ENCODE data around the gene CCL27. TPM values are rescaled to one million over a fixed set of nuclear protein-coding genes. Genes with fewer than 3 reads are reported as not detected.
"Not testable (repeated sequence)": the region's sequence is repeated elsewhere in the genome, so short reads cannot be mapped to it uniquely, and the experiment has no call there.

The CCL27 gene
- total RNA-seq, 2 experiments from 2014 or later, result 0.23 TPM; not detected in 1

GRCh38 chr9:34650816-34651215 is 11.6 kb downstream of the CCL27 start:
- peaks cover 25% of the 10 kb centered on the region for H3K36me3 Mint-ChIP-seq (ENCODE audit: low read depth)
- H3K27me3 Mint-ChIP-seq, result no peaks in the 10 kb centered on the region
- CTCF ChIA-PET, result interaction anchor here (0.7 to 10.8 kb wide), 4 partner anchors 13 to 202 kb away, joined by 3 to 131 read pairs (median 4); partner anchors contain the start of gene SIGMAR1
- intact Hi-C loops (cut with DNase I, micrococcal nuclease), result no loop called here
- H3K4me3 Mint-ChIP-seq, result no peak overlapping the region
- ATAC-seq (no peak), DNase-seq (no peak)
- POLR2A ChIA-PET, result interaction anchor here (0.7 kb wide), 1 partner anchor 14 kb away, joined by 3 read pairs; no protein-coding TSS in a partner anchor
- H3K9me3 Mint-ChIP-seq (ENCODE audit: low read depth), result no peaks in the 10 kb centered on the region
- peak overlapping the region; percentile 16 for H3K27ac Mint-ChIP-seq
- H3K4me1 Mint-ChIP-seq, result peaks cover 43% of the 10 kb centered on the region

- DNase-seq (no peak), ATAC-seq (no peak)
- Mint-ChIP-seq H3K4me3 (peak overlapping the region; percentile 4), H3K9me3 (ENCODE audit: low read depth) (no peaks in the 10 kb centered on the region), H3K4me1 (peaks cover 41% of the 10 kb centered on the region), H3K27me3 (no peaks in the 10 kb centered on the region), H3K36me3 (ENCODE audit: low read depth) (peaks cover 25% of the 10 kb centered on the region), H3K27ac (no peak overlapping the region)
- ChIA-PET POLR2A (interaction anchor here (1.2 kb wide), 1 partner anchor 11 kb away, joined by 3 read pairs; no protein-coding TSS in a partner anchor), CTCF (interaction anchor here (0.6 to 10.8 kb wide), 4 partner anchors 14 to 53 kb away, joined by 3 to 131 read pairs (median 5); partner anchors contain the start of gene SIGMAR1)
- intact Hi-C loops (cut with DNase I, micrococcal nuclease), result loop anchor here (5.0 kb wide), 2 partner anchors 36 to 339 kb away; partner anchors contain the start of genes DNAJB5 (in 1 of the 2) and RPP25L (in 1 of the 2)
Measured at GRCh38 chr9:34648673-34649072, 13.8 kb downstream of the CCL27 start.

DNA sequence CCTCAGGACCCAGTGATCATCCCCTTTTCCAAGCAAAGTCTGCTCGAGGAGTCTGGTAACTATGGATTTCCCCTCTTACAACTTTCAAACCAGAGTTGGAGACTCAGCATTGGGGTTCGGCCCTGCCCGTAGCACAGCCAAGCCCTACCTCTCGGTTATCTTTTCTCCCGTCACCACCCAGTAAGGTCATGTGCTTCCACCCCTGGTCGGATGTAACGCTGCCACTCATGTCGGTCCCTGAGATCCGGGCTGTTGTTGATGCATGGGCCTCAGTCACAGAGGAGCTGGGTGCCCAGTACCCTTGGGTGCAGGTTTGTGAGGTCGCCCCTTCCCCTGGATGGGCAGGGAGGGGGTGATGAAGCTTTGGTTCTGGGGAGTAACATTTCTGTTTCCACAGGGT is 14.8 kb downstream of the CCL27 start:
- peak overlapping the region; percentile 91 for H3K4me3 Mint-ChIP-seq
- ChIA-PET POLR2A (no interaction called here), CTCF (interaction anchor here (0.9 to 10.8 kb wide), 8 partner anchors 9 to 244 kb away, joined by 3 to 131 read pairs (median 5); partner anchors contain the start of genes CCL27 and SIGMAR1)
- peak; percentile 41 for DNase-seq
- no peak for ATAC-seq
- intact Hi-C loops (cut with DNase I, micrococcal nuclease), result loop anchor here (2.0 to 5.0 kb wide), 4 partner anchors 27 to 340 kb away; partner anchors contain the start of genes DCTN3 (in 1 of the 2), DNAJB5 (in 1 of the 2) and RPP25L (in 1 of the 2)
- peaks cover 35% of the 10 kb centered on the region for H3K4me1 Mint-ChIP-seq
- H3K27me3 Mint-ChIP-seq, result no peaks in the 10 kb centered on the region
- peak overlapping the region; percentile 89 for H3K27ac Mint-ChIP-seq
- H3K36me3 Mint-ChIP-seq (ENCODE audit: low read depth), result peaks cover 25% of the 10 kb centered on the region
- H3K9me3 Mint-ChIP-seq (ENCODE audit: low read depth), result no peaks in the 10 kb centered on the region

DNA sequence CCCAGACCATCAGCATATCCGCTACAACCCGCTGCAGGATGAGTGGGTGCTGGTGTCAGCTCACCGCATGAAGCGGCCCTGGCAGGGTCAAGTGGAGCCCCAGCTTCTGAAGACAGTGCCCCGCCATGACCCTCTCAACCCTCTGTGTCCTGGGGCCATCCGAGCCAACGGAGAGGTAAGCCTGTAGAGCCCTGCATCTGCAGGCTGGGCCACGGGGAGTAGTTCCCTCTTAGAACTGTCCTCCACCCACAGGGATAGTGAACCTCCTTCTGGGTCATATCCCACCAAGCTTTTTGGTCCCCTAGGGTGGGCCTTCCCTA is 15.4 kb downstream of the CCL27 start:
- Mint-ChIP-seq H3K4me3 (peak overlapping the region; percentile 91), H3K27ac (peak overlapping the region; percentile 89)
- intact Hi-C loops (cut with DNase I, micrococcal nuclease), result loop anchor here (2.0 to 5.0 kb wide), 4 partner anchors 26 to 340 kb away; partner anchors contain the start of genes DCTN3 (in 1 of the 2), DNAJB5 (in 1 of the 2) and RPP25L (in 1 of the 2)

DNA sequence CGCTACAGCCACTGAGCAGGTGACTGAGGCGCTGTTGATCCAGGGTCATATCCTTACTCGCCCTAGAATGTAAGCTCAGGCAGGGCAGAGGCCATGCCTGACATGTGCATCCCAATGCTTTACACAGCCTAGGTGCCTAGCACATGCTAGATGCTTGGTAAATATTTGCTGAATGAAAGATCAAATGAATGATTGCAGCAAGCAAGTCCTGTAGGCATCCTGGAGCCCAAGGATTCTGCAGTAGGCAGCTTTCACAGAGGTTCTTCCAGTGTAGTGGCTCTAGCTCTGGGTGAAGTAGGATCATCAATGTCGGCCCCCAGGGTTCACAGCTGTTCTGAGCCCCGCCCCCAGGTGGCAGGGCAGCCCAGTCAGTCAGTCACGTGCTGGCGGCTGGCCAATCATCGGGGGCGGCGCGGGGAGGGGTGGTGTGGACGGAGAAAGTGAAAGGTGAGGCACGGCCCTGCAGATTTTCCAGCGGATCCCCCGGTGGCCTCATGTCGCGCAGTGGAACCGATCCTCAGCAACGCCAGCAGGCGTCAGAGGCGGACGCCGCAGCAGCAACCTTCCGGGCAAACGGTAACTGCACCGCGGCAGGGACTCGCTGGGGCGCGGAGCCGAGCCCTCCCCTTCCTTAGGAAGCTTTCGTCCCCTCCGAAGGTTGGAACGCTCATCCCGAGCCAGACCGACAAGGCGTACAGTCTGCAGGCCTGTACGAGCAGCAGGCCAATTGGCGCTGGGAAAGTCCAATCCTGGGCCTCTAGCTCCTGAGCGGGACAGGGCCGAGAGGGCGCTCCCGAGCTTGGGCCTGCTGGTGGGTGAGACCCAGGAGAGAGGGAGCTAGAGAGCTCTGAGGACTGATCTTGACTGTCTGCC is 16.0 kb downstream of the CCL27 start, which contains the start of gene GALT:
TSS of gene GALT (plus strand) at position 465 of the 873 bp plus-strand sequence. CDS start at position 495, 30 bp downstream.
- Mint-ChIP-seq H3K27me3 (no peaks in the 10 kb centered on the region), H3K27ac (peak within 1 kb of the TSS; percentile 89), H3K4me1 (peaks cover 26% of the 10 kb centered on the region), H3K4me3 (peak within 1 kb of the TSS; percentile 91), H3K9me3 (ENCODE audit: low read depth) (no peaks in the 10 kb centered on the region), H3K36me3 (ENCODE audit: low read depth) (peaks cover 25% of the 10 kb centered on the region)
- ChIA-PET CTCF (interaction anchor here (0.7 to 10.8 kb wide), 17 partner anchors 11 to 1013 kb away, joined by 3 to 131 read pairs (median 4); partner anchors contain the start of genes ARID3C, CCL27, DCTN3 and SIGMAR1), POLR2A (interaction anchor here (0.7 to 1.5 kb wide), 5 partner anchors 9 to 1146 kb away, joined by 3 to 16 read pairs (median 3); partner anchors contain the start of genes ATOSB, RPP25L and SIGMAR1)
- peak; percentile 90 for ATAC-seq
- peak; percentile 99 for DNase-seq
- intact Hi-C loops (cut with DNase I, micrococcal nuclease), result loop anchor here (1.0 to 5.0 kb wide), 7 partner anchors 8 to 341 kb away; partner anchors contain the start of genes DCTN3 (in 1 of the 2), DNAJB5 (in 1 of the 2), RPP25L (in 1 of the 2) and SIGMAR1 (in 1 of the 2)

More for the DNA sequence above, 15.4 kb downstream of the CCL27 start:
- ATAC-seq (no peak), DNase-seq (no peak)
- ChIA-PET CTCF (interaction anchor here (1.1 to 10.8 kb wide), 13 partner anchors 10 to 243 kb away, joined by 3 to 131 read pairs (median 8); partner anchors contain the start of genes ARID3C, CCL27, DCTN3 and SIGMAR1), POLR2A (interaction anchor here (1.0 to 1.5 kb wide), 2 partner anchors 9 to 468 kb away, joined by 3 to 16 read pairs; partner anchors contain the start of genes ATOSB and SIGMAR1)
- Mint-ChIP-seq H3K36me3 (ENCODE audit: low read depth) (peaks cover 25% of the 10 kb centered on the region), H3K9me3 (ENCODE audit: low read depth) (no peaks in the 10 kb centered on the region), H3K27me3 (no peaks in the 10 kb centered on the region), H3K4me1 (peaks cover 29% of the 10 kb centered on the region)

DNA sequence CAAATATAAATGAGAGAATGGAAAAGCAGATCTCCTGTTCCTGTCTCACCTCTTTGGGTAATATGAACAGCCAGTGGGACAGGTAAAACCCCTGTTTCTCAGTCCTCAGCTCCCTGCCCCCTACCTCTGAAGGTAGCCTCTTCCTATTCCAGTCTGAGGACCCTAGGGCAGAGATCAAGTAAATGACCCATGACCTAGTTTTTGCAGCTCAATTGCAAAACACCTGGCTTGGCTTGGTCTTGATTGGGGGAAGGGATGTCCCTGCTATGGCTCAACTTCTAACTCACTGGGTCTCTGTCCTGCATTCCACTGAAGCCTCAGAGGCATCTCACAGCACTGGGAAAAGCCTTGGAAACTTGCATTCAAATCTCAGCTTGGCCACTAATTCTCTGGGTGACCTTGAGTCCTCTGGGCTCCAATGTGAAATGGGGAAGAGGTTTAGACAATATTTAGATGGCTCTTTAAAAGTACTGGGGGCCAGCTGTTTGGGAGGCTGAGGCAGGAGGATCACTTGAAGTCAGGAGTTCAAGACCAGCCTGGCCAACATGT is 17.6 kb downstream of the CCL27 start:
- ATAC-seq, result no peak
- H3K9me3 Mint-ChIP-seq (ENCODE audit: low read depth), result no peaks in the 10 kb centered on the region
- H3K4me3 Mint-ChIP-seq, result no peak overlapping the region
- H3K4me1 Mint-ChIP-seq, result peaks cover 28% of the 10 kb centered on the region
- H3K27me3 Mint-ChIP-seq, result no peaks in the 10 kb centered on the region
- intact Hi-C loops (cut with DNase I, micrococcal nuclease), result loop anchor here (5.0 kb wide), 2 partner anchors 33 to 342 kb away; partner anchors contain the start of genes DNAJB5 (in 1 of the 2) and RPP25L (in 1 of the 2)
- H3K36me3 Mint-ChIP-seq (ENCODE audit: low read depth), result peaks cover 25% of the 10 kb centered on the region
- ChIA-PET POLR2A (no interaction called here), CTCF (interaction anchor here (0.7 to 10.8 kb wide), 10 partner anchors 10 to 831 kb away, joined by 3 to 131 read pairs (median 4); partner anchors contain the start of gene SIGMAR1)
- DNase-seq, result no peak
- no peak overlapping the region for H3K27ac Mint-ChIP-seq

GRCh38 chr9:34642679-34643078 is 19.8 kb downstream of the CCL27 start:
- Mint-ChIP-seq H3K27me3 (no peaks in the 10 kb centered on the region), H3K4me1 (peaks cover 29% of the 10 kb centered on the region), H3K9me3 (ENCODE audit: low read depth) (no peaks in the 10 kb centered on the region), H3K27ac (no peak overlapping the region), H3K4me3 (no peak overlapping the region), H3K36me3 (ENCODE audit: low read depth) (peaks cover 5% of the 10 kb centered on the region)
- POLR2A ChIA-PET, result no interaction called here
- ATAC-seq (no peak), DNase-seq (no peak)
- CTCF ChIA-PET, result interaction anchor here (1.0 to 10.8 kb wide), 4 partner anchors 8 to 60 kb away, joined by 3 to 131 read pairs (median 4); partner anchors contain the start of gene SIGMAR1
- intact Hi-C loops (cut with DNase I, micrococcal nuclease), result no loop called here

DNA sequence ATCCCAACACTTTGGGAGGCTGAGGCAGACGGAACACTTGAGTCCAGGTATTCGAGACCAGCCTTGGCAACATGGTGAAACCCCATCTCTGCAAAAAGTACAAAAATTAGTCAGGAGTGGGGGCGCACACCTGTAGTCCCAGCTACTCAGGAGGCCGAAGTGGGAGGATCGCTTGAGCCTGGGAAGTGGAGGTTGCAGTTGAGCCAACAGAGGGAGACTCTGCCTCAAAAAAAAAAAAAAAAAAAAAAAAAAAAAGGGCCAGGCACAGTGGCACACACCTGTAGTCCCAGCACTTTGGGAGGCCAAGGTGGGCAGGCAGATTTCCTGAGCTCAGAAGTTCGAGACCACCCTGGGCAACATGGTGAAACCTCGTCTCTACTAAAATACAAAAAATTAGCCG is 23.1 kb downstream of the CCL27 start:
- not testable (repeated sequence) for H3K27me3 Mint-ChIP-seq; H3K4me3 Mint-ChIP-seq; H3K27ac Mint-ChIP-seq; ATAC-seq; H3K9me3 Mint-ChIP-seq (ENCODE audit: low read depth); DNase-seq
- intact Hi-C loops (cut with DNase I, micrococcal nuclease), result loop anchor here in 1 of 2 experiments (5.0 to 10.0 kb wide), 3 partner anchors 182 to 1175 kb away; partner anchors contain the start of genes DNAI1, FAM219A, HINT2 and SPAG8
- peaks cover 21% of the 10 kb centered on the region for H3K36me3 Mint-ChIP-seq (ENCODE audit: low read depth)
- CTCF ChIA-PET, result interaction anchor here (1.5 to 8.3 kb wide), 3 partner anchors 8 to 60 kb away, joined by 6 to 131 read pairs (median 13); partner anchors contain the start of genes GALT and IL11RA
- peaks cover 36% of the 10 kb centered on the region for H3K4me1 Mint-ChIP-seq
- POLR2A ChIA-PET, result interaction anchor here (3.4 kb wide), 1 partner anchor 7 kb away, joined by 16 read pairs; the partner anchor contains the start of gene GALT

DNA sequence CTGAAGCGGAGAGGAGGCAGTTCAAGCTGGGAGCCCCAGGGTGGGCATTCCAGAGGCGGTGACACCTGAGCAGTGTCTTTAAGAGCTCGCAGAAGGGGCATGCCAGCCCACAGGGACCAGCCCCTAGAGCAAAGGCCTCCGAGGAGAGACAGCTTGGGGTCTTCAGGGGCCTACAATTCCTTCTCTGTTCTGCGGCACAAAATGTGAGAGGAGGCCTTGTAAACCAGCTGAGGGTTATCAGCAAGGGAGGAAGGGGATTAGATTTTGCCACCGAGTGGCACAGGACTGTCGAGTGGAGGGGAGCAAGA is 24.4 kb downstream of the CCL27 start:
- Mint-ChIP-seq H3K4me3 (peak overlapping the region; percentile 84), H3K27me3 (no peaks in the 10 kb centered on the region), H3K36me3 (ENCODE audit: low read depth) (peaks cover 21% of the 10 kb centered on the region), H3K27ac (peak overlapping the region; percentile 92), H3K4me1 (peaks cover 40% of the 10 kb centered on the region), H3K9me3 (ENCODE audit: low read depth) (no peaks in the 10 kb centered on the region)
- POLR2A ChIA-PET, result interaction anchor here (0.6 to 3.4 kb wide), 5 partner anchors 8 to 592 kb away, joined by 3 to 16 read pairs (median 4); partner anchors contain the start of genes DCTN3, DNAI1, FAM219A and GALT
- CTCF ChIA-PET, result interaction anchor here (0.6 to 8.3 kb wide), 15 partner anchors 9 to 375 kb away, joined by 3 to 131 read pairs (median 4); partner anchors contain the start of genes DCTN3, GALT, IL11RA and RPP25L
- intact Hi-C loops (cut with DNase I, micrococcal nuclease), result loop anchor here (1.0 to 10.0 kb wide), 4 partner anchors 8 to 1177 kb away; partner anchors contain the start of genes DNAI1 (in 1 of the 2), FAM219A (in 1 of the 2), GALT (in 1 of the 2) and HINT2 (in 1 of the 2)
- ATAC-seq, result no peak
- peak; percentile 18 for DNase-seq

Measured in activated CD4-positive, alpha-beta T cell treated with anti-CD3 and anti-CD28 coated beads for 36 hours (primary cell).